Neural cell (in vitro differentiated cells): ENCODE results near the gene CEP78. TPM values are rescaled to one million over a fixed set of nuclear protein-coding genes. Genes with fewer than 3 reads are reported as not detected.

Source experiments
- H2AFZ ChIP-seq: fragments of 200-600, 300-800 bp; sonication (generic), shearing (Covaris generic); 2 replicates; pipeline ENCODE4 v1.6.0; 2014; ENCODE audit warnings: low read depth, mild to moderate bottlenecking, antibody characterized with exemption, low read length, moderate library complexity
- H3F3A ChIP-seq: fragments of 200-600 bp; shearing (Covaris generic); 2 replicates; pipeline ENCODE4 v1.6.1; 2016; ENCODE audit warnings: mild to moderate bottlenecking, moderate library complexity, mixed read lengths, antibody characterized with exemption, low read length; ENCODE audit not compliant: insufficient read depth, poor library complexity, severe bottlenecking
- H3K27ac ChIP-seq: fragments of 200-600, 300-800 bp; sonication (generic), shearing (Covaris generic); 2 replicates; pipeline ENCODE4 v1.5.1; 2014; ENCODE audit warnings: mild to moderate bottlenecking, low read length, moderate library complexity
- H3K27me3 ChIP-seq: fragments of 300-800, 200-600 bp; sonication (generic), shearing (Covaris generic); 2 replicates; pipeline ENCODE4 v1.6.0; 2014; ENCODE audit warnings: mild to moderate bottlenecking, low read depth, low read length, moderate library complexity; ENCODE audit not compliant: insufficient read depth
- H3K36me3 ChIP-seq: fragments of 300-800, 200-600 bp; sonication (generic), shearing (Covaris generic); 2 replicates; pipeline ENCODE4 v1.5.1; 2014; ENCODE audit warnings: mild to moderate bottlenecking, antibody characterized with exemption, low read length, moderate library complexity; ENCODE audit not compliant: insufficient read depth
- H3K4me2 ChIP-seq: fragments of 300-800, 200-600 bp; sonication (generic), shearing (Covaris generic); 2 replicates; pipeline ENCODE4 v1.6.0; 2014; ENCODE audit warnings: mild to moderate bottlenecking, low read length
- H3K4me3 ChIP-seq: fragments of 300-800, 200-600 bp; sonication (generic), shearing (Covaris generic); 2 replicates; pipeline ENCODE4 v1.5.1; 2014; ENCODE audit warnings: mild to moderate bottlenecking, low read length, moderate library complexity
- H3K79me2 ChIP-seq: fragments of 200-600 bp; shearing (Covaris generic); replicated peaks from 2 replicates; pipeline ENCODE4 v1.6.0; 2014; ENCODE audit warnings: mild to moderate bottlenecking, low read length, moderate library complexity; ENCODE audit not compliant: insufficient read depth
- H3K9ac ChIP-seq: fragments of 300-800, 200-600 bp; sonication (generic), shearing (Covaris generic); 2 replicates; pipeline ENCODE4 v1.6.1; 2016; ENCODE audit warnings: mild to moderate bottlenecking, low read length, mixed read lengths
- H3K9me2 ChIP-seq: fragments of 200-600 bp; shearing (Covaris generic); 2 replicates; pipeline ENCODE4 v1.6.1; 2016; ENCODE audit warnings: mild to moderate bottlenecking, low read length, mixed read lengths; ENCODE audit not compliant: insufficient read depth
- H3K9me3 ChIP-seq: fragments of 200-600, 300-800 bp; sonication (generic), shearing (Covaris generic); 2 replicates; pipeline ENCODE4 v1.6.1; 2016; ENCODE audit warnings: mild to moderate bottlenecking, mixed run types, low read length, moderate library complexity, mixed read lengths
- H4K20me1 ChIP-seq: fragments of 200-600 bp; shearing (Covaris generic); 2 replicates; pipeline ENCODE4 v1.6.1; 2016; ENCODE audit warnings: mild to moderate bottlenecking, mixed run types; ENCODE audit not compliant: insufficient read depth
- CTCF ChIP-seq: fragments of 450-650 bp; IDR thresholded peaks from 2 replicates; pipeline ENCODE4 v1.5.1; 2014; ENCODE audit warnings: antibody characterized with exemption, mild to moderate bottlenecking, moderate library complexity; ENCODE audit not compliant: poor library complexity, severe bottlenecking
- EP300 ChIP-seq: fragments of 450-650 bp; conservative IDR thresholded peaks from 2 replicates; pipeline ENCODE4 v1.6.1; 2014; ENCODE audit warnings: antibody characterized with exemption, mild to moderate bottlenecking, moderate library complexity; ENCODE audit not compliant: poor library complexity, severe bottlenecking
- EZH2 ChIP-seq: fragments of 200-600, 300-800 bp; shearing (Covaris generic), sonication (generic); IDR thresholded peaks from 2 replicates; pipeline ENCODE4 v1.6.1; 2014; ENCODE audit warnings: antibody characterized with exemption, low read length, borderline replicate concordance, mild to moderate bottlenecking; ENCODE audit not compliant: insufficient read depth, poor library complexity, severe bottlenecking
- MXI1 ChIP-seq: fragments of 450-650 bp; conservative IDR thresholded peaks from 2 replicates; pipeline ENCODE4 v1.6.1; 2014; ENCODE audit warnings: antibody characterized with exemption, mild to moderate bottlenecking; ENCODE audit not compliant: poor library complexity, severe bottlenecking
- POLR2AphosphoS5 ChIP-seq: IDR thresholded peaks from 2 replicates; pipeline ENCODE4 v1.6.1; 2012
- RAD21 ChIP-seq: fragments of 450-650 bp; conservative IDR thresholded peaks from 2 replicates; pipeline ENCODE4 v1.6.1; 2014; ENCODE audit warnings: antibody characterized with exemption, mild to moderate bottlenecking, moderate library complexity
- REST ChIP-seq: IDR thresholded peaks from 2 replicates; pipeline ENCODE4 v1.6.1; 2012; ENCODE audit warnings: borderline replicate concordance
- SMC3 ChIP-seq: fragments of 450-650 bp; conservative IDR thresholded peaks from 2 replicates; pipeline ENCODE4 v1.6.1; 2014; ENCODE audit warnings: antibody characterized with exemption, mild to moderate bottlenecking, moderate library complexity; ENCODE audit not compliant: poor library complexity
- TAF1 ChIP-seq: IDR thresholded peaks from 2 replicates; pipeline ENCODE4 v1.6.1; 2012; ENCODE audit warnings: low read depth
- polyA plus RNA-seq: library from polyadenylated mRNA; depleted of rRNA; stranded (reverse); fragments of >200 nt; gene quantifications from 2 replicates; pipeline ENCODE4 v1.2.3, GENCODE V29; 2014

CEP78 gene
- polyA plus RNA-seq, 1 donor from 2014 or later, result 57.8 TPM

GRCh38 chr9:78261403-78262001 lies 25.6 kb downstream of the CEP78 start:
- Histone ChIP-seq H3F3A (no peaks in the 10 kb centered on the region), H3K4me3 (no peak overlapping the region), H3K79me2 (no peaks in the 10 kb centered on the region), H3K36me3 (peaks cover 10% of the 10 kb centered on the region), H3K9ac (no peak overlapping the region), H2AFZ (no peak overlapping the region), H3K27ac (no peak overlapping the region), H4K20me1 (no peaks in the 10 kb centered on the region), H3K9me2 (no peaks in the 10 kb centered on the region), H3K9me3 (no peaks in the 10 kb centered on the region), H3K4me2 (no peak overlapping the region), H3K27me3 (no peaks in the 10 kb centered on the region)
- TF ChIP-seq EP300 (no peak), REST (no peak), CTCF (peak; percentile 66), SMC3 (peak; percentile 64), RAD21 (peak; percentile 65)

- Histone ChIP-seq H3K9ac (no peak overlapping the region), H3K4me3 (no peak overlapping the region), H2AFZ (no peak overlapping the region), H4K20me1 (no peaks in the 10 kb centered on the region), H3K9me3 (no peaks in the 10 kb centered on the region), H3K79me2 (no peaks in the 10 kb centered on the region), H3K27me3 (no peaks in the 10 kb centered on the region), H3K9me2 (no peaks in the 10 kb centered on the region), H3K4me2 (no peak overlapping the region), H3K36me3 (peaks cover 12% of the 10 kb centered on the region), H3K27ac (no peak overlapping the region), H3F3A (no peaks in the 10 kb centered on the region)
- TF ChIP-seq SMC3, result no peak
- no peak for TF ChIP-seq EZH2
- no peak for TF ChIP-seq TAF1
- no peak for TF ChIP-seq MXI1
Measured at GRCh38 chr9:78262655-78263054, 26.8 kb downstream of the CEP78 start.

- Histone ChIP-seq H3K27me3 (no peaks in the 10 kb centered on the region), H3K4me2 (no peak overlapping the region), H3K4me3 (no peak overlapping the region), H2AFZ (no peak overlapping the region), H4K20me1 (no peaks in the 10 kb centered on the region), H3F3A (no peaks in the 10 kb centered on the region), H3K79me2 (no peaks in the 10 kb centered on the region), H3K9me2 (no peaks in the 10 kb centered on the region), H3K36me3 (peaks cover 19% of the 10 kb centered on the region), H3K9me3 (no peaks in the 10 kb centered on the region), H3K9ac (no peak overlapping the region), H3K27ac (no peak overlapping the region)
- TF ChIP-seq MXI1, result no peak
- no peak for TF ChIP-seq POLR2AphosphoS5
- no peak for TF ChIP-seq TAF1
Measured at GRCh38 chr9:78267889-78268288, 32.0 kb downstream of the CEP78 start.
